ENCODE data around the gene TMEM53.

Gene TMEM53

GRCh38 chr1:44606701-44607281, 67.5 kb downstream of the TMEM53 start:
- Histone ChIP-seq H3K36me3 (ENCODE audit: insufficient read depth) (no peaks in the 10 kb centered on the region), H3K79me2 (ENCODE audit: insufficient read depth, low read depth) (no peaks in the 10 kb centered on the region), H4K20me1 (ENCODE audit: insufficient read depth) (no peaks in the 10 kb centered on the region), H3K27me3 (ENCODE audit: insufficient read depth, low read depth) (no peaks in the 10 kb centered on the region), H3K4me2 (no peak overlapping the region), H2AFZ (ENCODE audit: low read depth) (no peak overlapping the region), H3K4me1 (ENCODE audit: low read depth, poor library complexity, severe bottlenecking) (no peaks in the 10 kb centered on the region), H3K4me3 (IDR thresholded peaks at IDR 0.05; ENCODE audit: insufficient read depth, low read depth, low read length) (no peak overlapping the region), H3K9ac (no peak overlapping the region), H3K27ac (no peak overlapping the region)
- TF ChIP-seq CTCF (conservative IDR thresholded peaks at IDR 0.05; ENCODE audit: low read depth, low read length), result no peak

- no peaks in the 10 kb centered on the region for H3K36me3 ChIP-seq (ENCODE audit: insufficient read depth)
- H3K27ac ChIP-seq, result no peak overlapping the region
- no peaks in the 10 kb centered on the region for H3K4me1 ChIP-seq (ENCODE audit: low read depth, poor library complexity, severe bottlenecking)
- H3K4me3 ChIP-seq (IDR thresholded peaks at IDR 0.05; ENCODE audit: insufficient read depth, low read depth, low read length), result no peak overlapping the region
- no peak for TF ChIP-seq CTCF (conservative IDR thresholded peaks at IDR 0.05; ENCODE audit: low read depth, low read length)
- H3K27me3 ChIP-seq (ENCODE audit: insufficient read depth, low read depth), result no peaks in the 10 kb centered on the region
- no peak overlapping the region for H3K4me2 ChIP-seq
- H4K20me1 ChIP-seq (ENCODE audit: insufficient read depth), result no peaks in the 10 kb centered on the region
- H3K9ac ChIP-seq, result no peak overlapping the region
- no peak overlapping the region for H2AFZ ChIP-seq (ENCODE audit: low read depth)
- H3K79me2 ChIP-seq (ENCODE audit: insufficient read depth, low read depth), result no peaks in the 10 kb centered on the region
These were observed 68.2 kb downstream of the TMEM53 start for GRCh38 chr1:44605914-44606615.

DNA sequence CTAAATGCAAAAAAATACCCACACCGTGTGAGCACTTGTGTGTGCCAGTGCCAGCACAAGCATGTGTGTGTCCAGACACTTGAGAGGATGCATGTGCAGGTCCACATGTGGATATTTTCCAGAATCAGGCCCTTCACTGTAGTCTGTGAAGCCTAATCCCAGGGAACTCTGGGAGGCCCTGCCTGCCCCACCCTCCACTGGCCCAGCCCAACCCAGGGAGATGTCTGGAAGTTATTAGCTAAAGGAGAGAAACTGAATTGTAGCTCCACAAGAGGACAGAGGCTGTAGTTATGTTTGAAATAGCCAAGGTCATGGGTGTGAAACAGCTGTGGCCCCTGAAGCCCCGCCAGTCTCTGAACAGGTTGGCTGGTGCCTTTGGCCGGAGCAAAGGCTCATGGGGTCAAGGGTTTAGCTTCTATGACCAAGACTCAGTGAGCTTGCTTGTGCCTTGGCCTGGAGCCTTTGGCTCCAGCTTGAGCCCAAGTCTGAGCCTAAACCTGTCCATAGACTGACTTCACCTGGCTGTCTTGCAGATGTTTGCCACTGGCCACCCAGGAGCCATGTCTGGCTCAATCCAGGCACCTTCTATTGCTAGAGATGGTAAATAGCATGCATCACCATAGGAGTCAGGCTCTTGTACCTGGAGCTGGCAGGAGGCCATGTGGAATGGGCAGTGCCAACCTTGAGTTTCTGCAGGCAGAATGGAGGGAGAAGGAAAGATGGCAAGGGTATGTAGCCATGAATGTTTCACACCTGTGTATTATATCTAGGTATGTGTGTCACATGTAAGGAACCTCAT, 69.9 kb downstream of the TMEM53 start:
- H3K4me2 ChIP-seq, result no peak overlapping the region
- no peaks in the 10 kb centered on the region for H3K27me3 ChIP-seq (ENCODE audit: insufficient read depth, low read depth)
- no peak overlapping the region for H3K9ac ChIP-seq
- no peaks in the 10 kb centered on the region for H3K4me1 ChIP-seq (ENCODE audit: low read depth, poor library complexity, severe bottlenecking)
- no peaks in the 10 kb centered on the region for H4K20me1 ChIP-seq (ENCODE audit: insufficient read depth)
- no peaks in the 10 kb centered on the region for H3K79me2 ChIP-seq (ENCODE audit: insufficient read depth, low read depth)
- H3K36me3 ChIP-seq (ENCODE audit: insufficient read depth), result no peaks in the 10 kb centered on the region
- H3K27ac ChIP-seq, result no peak overlapping the region
- no peak overlapping the region for H3K4me3 ChIP-seq (IDR thresholded peaks at IDR 0.05; ENCODE audit: insufficient read depth, low read depth, low read length)
- no peak for TF ChIP-seq CTCF (conservative IDR thresholded peaks at IDR 0.05; ENCODE audit: low read depth, low read length)
- H2AFZ ChIP-seq (ENCODE audit: low read depth), result no peak overlapping the region

DNA sequence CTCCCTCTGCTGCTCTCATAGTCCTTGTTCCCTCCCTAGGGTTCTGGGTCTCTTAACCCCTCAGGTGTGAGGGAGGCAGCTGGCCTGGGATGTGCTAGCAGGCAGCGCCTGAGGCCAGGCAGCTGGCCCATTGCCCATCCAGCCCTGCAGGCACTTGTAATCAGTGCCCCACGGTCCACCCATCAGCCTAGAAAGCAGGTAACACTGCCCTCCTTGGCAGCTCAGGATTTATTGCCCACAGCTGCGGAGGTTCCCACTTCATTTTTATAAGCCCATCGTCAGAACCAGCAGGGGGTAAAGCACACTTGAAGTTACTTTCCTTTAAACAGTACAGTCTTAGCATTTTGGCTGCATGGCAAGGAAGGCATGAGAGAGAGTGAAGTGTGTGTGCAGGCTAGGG, 70.6 kb downstream of the TMEM53 start:
- no peaks in the 10 kb centered on the region for H3K36me3 ChIP-seq (ENCODE audit: insufficient read depth)
- H3K9ac ChIP-seq, result no peak overlapping the region
- H3K4me1 ChIP-seq (ENCODE audit: low read depth, poor library complexity, severe bottlenecking), result no peaks in the 10 kb centered on the region
- H3K27me3 ChIP-seq (ENCODE audit: insufficient read depth, low read depth), result no peaks in the 10 kb centered on the region
- no peak overlapping the region for H2AFZ ChIP-seq (ENCODE audit: low read depth)
- no peak overlapping the region for H3K4me3 ChIP-seq (IDR thresholded peaks at IDR 0.05; ENCODE audit: insufficient read depth, low read depth, low read length)
- no peaks in the 10 kb centered on the region for H3K79me2 ChIP-seq (ENCODE audit: insufficient read depth, low read depth)
- H3K27ac ChIP-seq, result no peak overlapping the region
- no peak overlapping the region for H3K4me2 ChIP-seq
- H4K20me1 ChIP-seq (ENCODE audit: insufficient read depth), result no peaks in the 10 kb centered on the region
- no peak for TF ChIP-seq CTCF (conservative IDR thresholded peaks at IDR 0.05; ENCODE audit: low read depth, low read length)

All from KMS-11 (cell line).